ENCODE data around the gene SPATA4.

- TF ChIP-seq POLR2AphosphoS5 (IDR thresholded peaks at IDR 0.05; ENCODE audit: low read depth, low read length) (no peak), SIN3A (IDR thresholded peaks at IDR 0.05; ENCODE audit: borderline replicate concordance, insufficient read depth, low read depth, low read length) (no peak)
Measured at GRCh38 chr4:176187624-176188023, 7.8 kb downstream of the SPATA4 start.
